CD4-positive, alpha-beta T cell treated with Interleukin-1 beta for 1 hour (primary cell): ENCODE results near the gene AKAP7.

Experiments
- DNase-seq, 2 donors: peaks; one replicate each; pipeline ENCODE4 v3.0.0-alpha.2; 2020 to 2022

AKAP7 gene

GRCh38 chr6:131134220-131134979, 867 bp upstream of the AKAP7 start:
- DNase-seq = no peak

GRCh38 chr6:131134980-131135243, 355 bp upstream of the AKAP7 start:
- no peak for DNase-seq

- no peak for DNase-seq
Measured at GRCh38 chr6:131136021-131136786, 937 bp downstream of the AKAP7 start.

- DNase-seq = no peak
Measured at GRCh38 chr6:131139599-131139998, 4.3 kb downstream of the AKAP7 start.

GRCh38 chr6:131143319-131143718, 8.1 kb downstream of the AKAP7 start:
- DNase-seq = no peak

GRCh38 chr6:131146865-131147264, 11.6 kb downstream of the AKAP7 start:
- DNase-seq = no peak

GRCh38 chr6:131156411-131156810, 21.1 kb downstream of the AKAP7 start:
- DNase-seq = no peak

GRCh38 chr6:131159578-131159977, 24.3 kb downstream of the AKAP7 start:
- DNase-seq = no peak

GRCh38 chr6:131160254-131160758, 25.0 kb downstream of the AKAP7 start:
- no peak for DNase-seq

GRCh38 chr6:131161987-131162386, 26.7 kb downstream of the AKAP7 start:
- DNase-seq = no peak

- no peak for DNase-seq
Measured at GRCh38 chr6:131163886-131164285, 28.6 kb downstream of the AKAP7 start.

- DNase-seq = no peak
Measured at GRCh38 chr6:131164506-131164905, 29.2 kb downstream of the AKAP7 start.

- DNase-seq = no peak
Measured at GRCh38 chr6:131167773-131168172, 32.5 kb downstream of the AKAP7 start.

- DNase-seq = no peak
Measured at GRCh38 chr6:131169613-131170012, 34.3 kb downstream of the AKAP7 start.

GRCh38 chr6:131172222-131172621, 37.0 kb downstream of the AKAP7 start:
- DNase-seq = no peak

- no peak for DNase-seq
Measured at GRCh38 chr6:131173680-131174079, 38.4 kb downstream of the AKAP7 start.

- no peak for DNase-seq
Measured at GRCh38 chr6:131175564-131175963, 40.3 kb downstream of the AKAP7 start.

GRCh38 chr6:131177996-131178395, 42.7 kb downstream of the AKAP7 start:
- DNase-seq = no peak

- DNase-seq = peak in 1 of 2 donors; percentile 54
Measured at GRCh38 chr6:131182991-131183425, 47.7 kb downstream of the AKAP7 start.

- DNase-seq = no peak
Measured at GRCh38 chr6:131183427-131184095, 48.3 kb downstream of the AKAP7 start.

GRCh38 chr6:131191590-131191989, 56.3 kb downstream of the AKAP7 start:
- no peak for DNase-seq

- peak in 1 of 2 donors; percentile 39 for DNase-seq
Measured at GRCh38 chr6:131197716-131198115, 62.4 kb downstream of the AKAP7 start.

GRCh38 chr6:131199568-131200272, 64.5 kb downstream of the AKAP7 start:
- DNase-seq = peak; percentile 86
